EH (cell line): Measurements from ENCODE around the gene SYNGR1.
"Not testable (repeated sequence)": the region's sequence is repeated elsewhere in the genome, so short reads cannot be mapped to it uniquely, and the experiment has no call there.

Experiments used
- DNase-seq: peaks from one replicate; pipeline ENCODE4 v3.0.0-alpha.2; 2015; ENCODE audit warnings: low read depth

SYNGR1 gene

DNA sequence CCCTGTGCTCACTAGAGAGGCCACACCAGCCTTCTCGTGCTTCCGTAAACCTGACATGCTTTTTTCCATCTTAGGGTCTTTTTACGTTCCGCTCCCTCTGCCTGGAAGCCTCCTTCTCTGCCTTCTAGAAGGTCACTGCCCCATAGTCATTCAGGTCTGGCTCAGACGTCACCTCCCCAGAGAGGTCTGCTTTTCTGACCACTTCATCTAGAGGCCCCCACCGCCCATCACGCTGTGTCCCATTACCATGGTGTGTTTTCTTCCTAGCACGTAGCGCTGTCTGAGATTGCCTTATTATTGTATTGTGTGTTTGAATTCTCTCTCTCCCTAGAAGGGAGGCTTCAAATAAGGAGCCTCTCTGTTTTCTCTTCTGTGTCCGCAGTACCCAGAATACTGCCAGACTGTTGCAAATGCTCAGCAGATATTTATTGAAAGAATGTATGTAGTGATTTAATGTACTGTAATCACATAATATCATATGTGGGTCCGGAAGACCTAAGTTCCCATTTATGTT lies 59.8 kb downstream of the SYNGR1 start:
- DNase-seq = no peak

DNA sequence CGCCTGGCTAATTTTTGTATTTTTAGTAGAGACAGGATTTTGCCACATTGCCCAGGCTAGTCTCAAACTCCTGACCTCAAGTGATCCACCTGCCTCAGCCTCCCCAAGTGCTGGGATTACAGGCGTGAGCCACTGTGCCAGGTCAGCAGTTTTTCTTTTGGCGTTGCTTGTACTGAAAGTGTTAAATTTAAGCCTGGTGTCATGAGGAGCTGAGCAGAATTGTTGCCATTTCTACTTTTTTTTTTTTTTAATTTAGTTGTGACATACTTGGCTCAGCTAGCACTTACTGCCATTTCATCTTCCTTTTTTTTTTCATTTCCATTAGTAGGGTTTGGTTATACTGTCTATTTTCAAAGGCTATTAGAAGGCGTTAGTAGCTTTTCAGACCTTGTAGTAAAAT lies 60.5 kb downstream of the SYNGR1 start:
- no peak for DNase-seq

DNA sequence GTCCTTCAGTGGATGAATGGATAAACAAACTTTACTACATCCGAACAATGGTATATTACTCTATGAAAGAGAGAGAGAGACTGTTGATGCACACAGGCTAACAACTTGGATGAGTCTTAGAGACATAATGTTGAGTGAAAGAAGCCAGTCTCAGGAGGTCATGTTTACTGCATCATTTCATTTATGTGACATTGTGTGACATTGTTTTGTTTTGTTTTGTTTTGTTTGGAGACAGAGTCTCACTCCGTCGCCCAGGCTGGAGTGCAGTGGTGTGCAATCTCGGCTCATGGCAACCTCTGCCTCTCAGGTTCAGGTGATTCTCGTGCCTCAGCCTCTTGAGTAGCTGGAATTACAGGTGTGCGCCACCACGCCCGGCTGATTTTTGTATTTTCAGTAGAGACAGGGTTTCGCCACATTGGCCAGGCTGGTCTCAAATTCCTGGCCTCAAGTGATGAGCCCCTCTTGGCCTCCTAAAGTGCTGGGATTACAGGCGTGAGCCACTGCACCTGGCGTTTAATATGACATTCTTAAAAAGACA lies 62.1 kb downstream of the SYNGR1 start:
- not testable (repeated sequence) for DNase-seq

DNA sequence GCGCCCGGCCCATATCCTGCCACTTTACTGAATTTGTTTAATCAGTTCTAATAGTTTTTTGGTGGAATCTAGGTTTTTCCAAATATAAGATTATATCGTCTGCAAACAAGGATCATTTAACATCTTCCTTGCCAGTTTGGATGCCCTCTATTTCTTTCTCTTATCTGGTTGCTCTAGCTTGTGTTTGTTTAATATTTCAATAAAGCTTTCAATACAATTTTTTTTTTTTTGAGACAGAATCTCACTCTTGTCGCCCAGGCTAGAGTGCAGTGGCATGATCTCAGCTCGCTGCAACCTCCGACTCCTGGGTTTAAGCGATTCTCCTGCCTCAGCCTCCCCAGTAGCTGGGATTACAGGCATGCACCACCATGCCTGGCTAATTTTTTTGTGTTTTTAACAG lies 63.4 kb downstream of the SYNGR1 start:
- DNase-seq = not testable (repeated sequence)

DNA sequence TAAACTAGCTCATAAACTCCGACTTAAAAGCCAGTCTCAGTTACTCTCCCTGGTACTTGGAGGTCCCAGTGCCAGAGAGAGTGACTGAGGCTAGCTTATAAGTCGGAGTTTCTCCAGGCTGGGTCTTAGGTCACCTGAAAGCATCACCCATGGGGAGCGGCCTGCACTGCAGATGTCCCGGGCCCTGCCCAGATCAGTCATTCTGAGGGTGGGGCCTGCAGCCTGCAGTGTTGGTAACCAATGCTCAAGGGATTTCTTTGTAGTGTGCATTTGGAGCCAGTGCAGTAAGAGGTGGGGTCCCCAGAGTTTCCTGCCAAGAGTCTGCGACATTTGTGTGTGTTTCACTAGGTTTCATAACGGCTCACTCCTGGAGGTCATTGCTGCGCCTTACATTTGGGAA lies 64.6 kb downstream of the SYNGR1 start:
- no peak for DNase-seq

DNA sequence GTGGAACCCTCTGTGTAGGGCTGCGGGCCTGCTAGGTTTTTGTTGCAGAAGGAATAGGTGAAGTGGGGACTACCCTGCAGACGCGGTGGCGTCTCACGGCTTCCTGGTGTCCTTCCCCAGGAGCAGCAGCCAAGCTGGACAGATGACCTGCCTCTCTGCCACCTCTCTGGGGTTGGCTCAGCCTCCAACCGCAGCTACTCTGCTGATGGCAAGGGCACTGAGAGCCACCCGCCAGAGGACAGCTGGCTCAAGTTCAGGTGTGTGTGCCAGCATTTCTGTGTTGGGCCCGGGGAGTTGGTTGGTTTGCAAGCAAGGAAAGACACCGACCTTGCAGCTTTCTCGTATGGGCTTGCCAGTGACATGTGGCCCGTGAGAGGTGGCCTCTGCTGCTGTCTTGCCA lies 65.1 kb downstream of the SYNGR1 start:
- no peak for DNase-seq

DNA sequence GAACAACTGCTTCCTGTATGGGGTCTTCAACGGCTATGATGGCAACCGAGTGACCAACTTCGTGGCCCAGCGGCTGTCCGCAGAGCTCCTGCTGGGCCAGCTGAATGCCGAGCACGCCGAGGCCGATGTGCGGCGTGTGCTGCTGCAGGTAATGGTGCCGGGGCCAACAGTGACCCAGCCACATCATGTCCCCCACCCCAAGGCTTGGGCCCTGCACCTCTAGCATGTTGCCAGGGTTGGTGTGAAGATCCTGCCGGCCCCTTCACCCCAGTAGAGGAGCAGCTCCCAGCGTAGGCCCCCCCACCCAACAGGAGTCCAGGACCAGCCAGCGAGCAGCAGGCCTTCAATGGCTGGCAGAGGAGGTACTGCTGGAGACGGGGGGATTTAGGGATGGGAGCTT lies 65.7 kb downstream of the SYNGR1 start:
- DNase-seq = no peak

DNA sequence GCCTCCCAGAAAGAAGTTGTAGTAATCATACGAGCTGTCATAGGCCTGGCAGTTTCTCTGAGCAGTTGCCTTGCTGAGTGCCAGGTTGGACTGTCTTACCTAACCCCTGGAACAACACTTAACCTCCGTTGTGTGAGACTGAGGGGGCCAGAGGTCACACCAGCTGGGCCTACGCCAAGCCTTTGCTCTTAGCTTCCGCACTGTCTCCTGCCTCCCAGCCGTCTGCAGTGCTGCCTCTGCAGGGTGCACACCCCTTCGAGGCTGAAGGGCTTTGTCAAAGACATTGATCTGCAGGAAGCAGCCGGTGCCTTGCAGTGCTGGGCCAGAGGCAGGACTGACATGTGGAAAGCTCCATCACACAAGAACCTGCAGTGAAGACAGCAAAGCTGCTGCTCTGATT lies 66.5 kb downstream of the SYNGR1 start:
- DNase-seq = no peak

DNA sequence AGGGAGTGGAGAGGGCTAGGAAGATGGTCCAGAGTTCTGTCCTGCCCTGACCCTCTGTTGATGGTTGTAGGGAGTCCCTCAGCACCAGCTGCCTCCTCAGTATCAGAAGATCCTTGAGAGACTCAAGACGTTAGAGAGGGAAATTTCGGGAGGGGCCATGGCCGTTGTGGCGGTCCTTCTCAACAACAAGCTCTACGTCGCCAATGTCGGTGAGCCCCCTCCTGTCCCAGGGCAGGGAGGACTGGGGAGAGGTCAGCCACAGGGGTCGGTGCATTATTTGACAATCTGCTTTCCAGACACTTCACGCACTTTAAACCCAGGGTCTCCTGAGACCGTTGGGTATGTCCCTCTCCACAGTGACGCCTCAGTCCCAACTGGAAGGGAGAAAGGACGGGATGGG lies 67.8 kb downstream of the SYNGR1 start:
- no peak for DNase-seq

DNA sequence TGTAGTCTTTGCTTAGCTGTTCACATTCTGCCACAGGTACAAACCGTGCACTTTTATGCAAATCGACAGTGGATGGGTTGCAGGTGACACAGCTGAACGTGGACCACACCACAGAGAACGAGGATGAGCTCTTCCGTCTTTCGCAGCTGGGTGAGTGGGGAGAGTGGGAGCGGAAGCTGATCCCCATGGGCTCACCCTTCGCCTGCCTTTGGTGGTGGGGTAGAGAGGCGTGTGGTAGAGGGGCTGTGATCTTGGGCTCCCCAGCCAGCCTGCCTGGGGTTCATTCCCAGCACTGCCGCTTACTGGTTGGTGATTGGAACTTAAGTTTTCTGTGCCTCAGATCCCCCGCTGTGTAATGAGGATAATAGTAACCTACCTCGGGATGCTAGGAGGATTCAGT lies 68.9 kb downstream of the SYNGR1 start:
- no peak for DNase-seq

DNA sequence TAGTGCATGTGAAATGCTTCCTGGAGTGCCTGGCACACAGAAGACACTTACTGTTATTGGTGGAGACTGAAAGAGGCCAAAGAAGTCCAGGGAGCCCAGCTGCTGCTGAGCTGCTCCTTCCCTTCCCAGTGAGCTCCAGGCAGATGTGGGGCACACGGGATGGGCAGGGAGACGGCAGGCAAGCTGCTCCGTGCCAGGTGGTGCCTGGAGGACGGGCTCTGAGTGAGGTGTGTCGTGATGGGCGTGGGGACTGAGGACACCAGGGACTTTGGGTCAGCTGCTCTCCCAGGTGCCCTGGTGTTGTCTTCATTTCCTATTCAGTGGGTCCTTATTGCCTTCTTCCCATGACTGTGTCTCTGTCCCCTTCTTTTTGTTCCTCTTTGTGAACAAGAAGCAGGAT lies 69.3 kb downstream of the SYNGR1 start:
- DNase-seq = no peak

DNA sequence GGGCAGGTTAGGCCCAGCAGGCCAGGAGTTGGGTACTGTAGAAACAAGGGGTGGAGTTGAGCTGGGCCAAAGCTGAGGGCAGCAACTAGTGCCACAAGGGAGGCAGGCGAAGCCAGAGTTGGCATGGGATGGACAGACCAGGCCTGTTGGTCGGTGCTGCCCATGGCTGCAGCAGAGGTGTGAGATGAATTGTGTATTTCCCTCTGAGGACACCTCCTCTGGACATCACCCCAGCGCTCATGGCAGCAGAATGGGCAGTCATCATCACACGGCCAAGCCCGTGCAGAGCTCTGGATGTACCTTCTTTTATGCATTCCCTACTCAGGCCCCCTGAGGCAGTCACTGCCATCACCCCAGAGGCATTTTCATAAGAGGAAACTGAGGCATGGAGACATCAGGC lies 70.1 kb downstream of the SYNGR1 start:
- DNase-seq = no peak

DNA sequence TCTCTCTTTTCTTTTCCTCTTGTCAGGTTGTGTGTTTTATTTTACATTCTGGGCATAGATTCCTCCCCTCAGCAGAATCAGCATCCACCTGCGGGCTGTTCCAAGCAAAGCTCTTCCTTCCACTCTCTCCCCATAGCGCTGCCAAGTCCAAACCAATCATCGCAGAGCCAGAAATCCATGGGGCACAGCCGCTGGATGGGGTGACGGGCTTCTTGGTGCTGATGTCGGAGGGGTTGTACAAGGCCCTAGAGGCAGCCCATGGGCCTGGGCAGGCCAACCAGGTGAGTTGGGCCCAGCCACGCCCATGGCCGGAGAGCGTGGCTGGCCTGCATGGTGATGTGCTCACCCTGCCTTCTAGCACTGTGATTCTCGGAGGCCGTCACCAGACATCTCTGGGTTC lies 71.9 kb downstream of the SYNGR1 start:
- DNase-seq = no peak

DNA sequence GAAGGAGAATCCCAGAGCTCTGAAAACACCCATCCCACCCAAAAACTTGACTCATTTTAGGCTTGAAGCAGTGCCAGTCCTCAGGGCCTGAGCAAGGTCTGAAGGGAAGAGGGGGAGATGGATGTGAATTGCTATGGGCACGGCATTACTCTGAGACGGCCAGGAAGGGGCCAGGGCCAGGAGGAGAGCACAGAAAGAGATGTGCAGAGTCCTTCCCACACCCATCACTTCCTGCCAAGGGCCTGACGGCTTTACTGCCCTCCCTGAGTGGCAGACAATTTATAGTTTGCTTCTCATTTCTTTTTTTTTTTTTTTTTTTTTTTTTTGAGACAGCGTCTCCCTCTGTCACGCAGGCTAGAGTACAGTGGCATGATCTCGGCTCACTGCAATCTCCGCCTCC lies 72.3 kb downstream of the SYNGR1 start:
- DNase-seq = no peak

DNA sequence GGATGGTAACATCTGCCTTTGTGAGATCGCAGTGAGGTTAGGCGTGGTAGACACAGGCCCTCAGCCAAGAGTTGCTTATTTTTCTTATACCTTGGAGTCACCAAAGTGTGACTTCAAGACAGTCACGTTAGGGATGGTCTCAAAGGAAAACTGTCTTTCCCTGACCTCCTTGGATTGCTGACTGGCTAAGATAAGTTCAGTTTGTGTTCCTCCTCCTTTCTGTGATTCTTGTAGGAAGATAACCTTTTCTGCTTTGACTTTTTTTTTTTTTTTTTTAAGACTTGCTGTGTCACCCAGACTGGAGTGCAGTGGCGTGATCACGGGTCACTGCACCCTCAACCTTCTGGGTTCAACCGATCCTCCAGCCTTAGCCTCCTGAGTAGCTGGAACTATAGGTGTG lies 72.9 kb downstream of the SYNGR1 start:
- no peak for DNase-seq

DNA sequence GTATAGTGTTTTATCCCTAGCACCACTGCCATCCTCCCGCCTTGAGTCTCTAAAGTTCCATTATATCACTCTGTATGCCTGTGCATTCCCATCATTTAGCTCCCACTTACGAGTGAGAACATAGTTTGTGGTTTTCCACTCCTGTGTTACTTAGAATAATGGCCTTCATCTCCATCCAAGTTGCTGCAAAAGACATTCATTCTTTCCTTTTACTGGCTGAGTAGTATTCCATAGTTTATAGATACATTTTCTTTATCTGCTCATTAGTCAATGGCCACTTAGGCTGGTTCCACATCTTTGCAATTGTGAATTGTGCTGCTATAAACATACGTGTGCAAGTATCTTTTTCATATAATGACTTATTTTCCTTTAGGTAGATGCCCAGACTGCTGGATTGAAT lies 74.2 kb downstream of the SYNGR1 start:
- no peak for DNase-seq

DNA sequence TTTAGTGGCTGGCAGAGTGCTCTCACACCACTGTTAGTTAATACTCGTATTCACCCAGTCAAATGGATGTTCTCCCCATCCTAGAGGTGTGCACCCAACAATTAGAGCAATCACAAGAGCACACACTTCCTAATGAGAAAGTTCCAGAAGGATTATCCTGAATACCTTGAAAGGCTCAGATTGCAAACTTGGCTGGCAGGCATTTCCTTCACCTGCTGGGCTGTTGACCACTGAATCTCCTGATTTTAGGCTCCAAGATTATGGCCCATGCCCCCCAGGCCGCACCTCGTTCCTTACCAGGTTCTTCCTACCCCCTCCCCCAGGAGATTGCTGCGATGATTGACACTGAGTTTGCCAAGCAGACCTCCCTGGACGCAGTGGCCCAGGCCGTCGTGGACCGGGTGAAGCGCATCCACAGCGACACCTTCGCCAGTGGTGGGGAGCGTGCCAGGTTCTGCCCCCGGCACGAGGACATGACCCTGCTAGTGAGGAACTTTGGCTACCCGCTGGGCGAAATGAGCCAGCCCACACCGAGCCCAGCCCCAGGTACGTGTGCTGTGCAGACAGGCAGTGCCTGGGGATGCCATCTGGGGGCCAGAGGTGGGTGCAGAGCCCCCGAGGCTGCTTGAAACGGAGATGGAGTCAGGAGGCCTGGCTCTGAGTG lies 76.7 kb downstream of the SYNGR1 start:
- DNase-seq = no peak

DNA sequence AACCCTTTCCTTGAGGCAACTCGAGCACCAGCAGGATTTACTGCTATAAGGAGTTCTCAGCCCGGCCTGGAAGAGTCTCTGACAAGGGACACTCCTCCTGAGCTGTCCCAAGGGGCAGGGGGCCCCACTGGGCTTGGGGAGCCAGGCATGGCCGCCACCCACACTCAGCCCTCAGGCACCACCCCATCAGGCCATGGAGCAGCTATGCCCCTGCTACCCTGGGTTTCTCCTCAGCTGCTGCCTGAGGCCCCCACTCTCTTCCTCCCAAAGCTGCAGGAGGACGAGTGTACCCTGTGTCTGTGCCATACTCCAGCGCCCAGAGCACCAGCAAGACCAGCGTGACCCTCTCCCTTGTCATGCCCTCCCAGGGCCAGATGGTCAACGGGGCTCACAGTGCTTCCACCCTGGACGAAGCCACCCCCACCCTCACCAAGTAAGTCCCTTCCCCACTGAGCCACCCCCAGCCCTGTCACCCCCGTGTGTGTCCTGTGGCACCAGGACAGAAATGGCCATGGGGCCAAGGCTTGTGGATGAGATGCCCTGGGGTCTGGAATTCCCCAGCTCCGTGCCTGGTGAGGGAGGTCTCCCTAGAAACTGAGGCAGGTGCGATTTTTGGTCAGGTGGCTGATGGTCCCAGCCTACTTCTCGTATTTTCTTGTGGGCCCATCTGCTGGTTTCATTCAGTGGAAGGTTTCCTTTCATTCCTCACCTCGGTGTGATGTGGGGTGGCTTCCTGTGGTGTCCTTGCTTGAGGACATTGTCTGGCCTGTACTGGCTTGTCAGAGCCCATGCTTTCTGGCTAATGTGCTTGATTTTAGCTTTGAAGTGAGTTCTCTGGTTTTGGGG lies 78.2 kb downstream of the SYNGR1 start:
- no peak for DNase-seq

DNA sequence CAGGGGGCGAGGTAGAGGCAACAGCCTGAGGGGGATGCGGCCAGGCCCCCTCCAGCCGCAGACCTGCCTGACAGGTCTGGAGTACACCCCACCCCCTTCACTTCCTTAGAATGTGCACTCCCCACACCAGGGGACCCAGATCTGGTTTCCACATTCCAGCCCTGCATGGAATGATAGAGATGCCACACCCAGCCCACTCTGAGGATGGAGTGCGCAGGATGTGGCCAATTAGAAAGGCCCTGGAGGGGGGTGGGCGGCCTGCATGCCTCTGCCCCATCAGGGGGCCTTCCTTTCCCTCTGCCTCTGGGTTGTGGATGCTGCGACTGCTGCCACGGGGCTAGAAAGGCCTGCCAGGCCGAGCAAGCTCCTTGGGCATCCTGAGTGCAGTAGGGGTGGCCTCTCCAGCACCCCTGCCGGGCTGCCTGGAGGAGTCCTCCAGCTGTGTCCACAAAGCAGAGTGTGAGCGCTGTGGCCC lies 78.8 kb downstream of the SYNGR1 start:
- peak; percentile 83 for DNase-seq

DNA sequence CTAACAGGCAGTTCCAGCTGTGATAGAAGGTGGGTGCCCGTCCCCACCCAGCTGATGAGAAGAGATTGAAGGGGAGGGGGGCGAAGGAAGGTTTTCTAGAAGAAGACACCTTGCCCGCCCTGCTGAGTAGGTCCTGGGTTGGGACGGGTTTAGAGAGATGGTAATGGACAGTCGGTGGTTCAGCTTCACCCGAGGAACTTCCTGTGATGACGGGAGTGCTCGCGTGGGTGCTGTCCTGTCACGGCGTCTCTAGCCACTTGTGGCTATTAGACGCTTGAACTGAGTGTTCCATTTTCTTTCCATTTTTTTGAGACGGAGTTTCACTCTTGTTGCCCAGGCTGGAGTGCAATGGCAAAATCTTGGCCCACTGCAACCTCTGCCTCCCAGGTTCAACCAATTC lies 79.4 kb downstream of the SYNGR1 start:
- no peak for DNase-seq

DNA sequence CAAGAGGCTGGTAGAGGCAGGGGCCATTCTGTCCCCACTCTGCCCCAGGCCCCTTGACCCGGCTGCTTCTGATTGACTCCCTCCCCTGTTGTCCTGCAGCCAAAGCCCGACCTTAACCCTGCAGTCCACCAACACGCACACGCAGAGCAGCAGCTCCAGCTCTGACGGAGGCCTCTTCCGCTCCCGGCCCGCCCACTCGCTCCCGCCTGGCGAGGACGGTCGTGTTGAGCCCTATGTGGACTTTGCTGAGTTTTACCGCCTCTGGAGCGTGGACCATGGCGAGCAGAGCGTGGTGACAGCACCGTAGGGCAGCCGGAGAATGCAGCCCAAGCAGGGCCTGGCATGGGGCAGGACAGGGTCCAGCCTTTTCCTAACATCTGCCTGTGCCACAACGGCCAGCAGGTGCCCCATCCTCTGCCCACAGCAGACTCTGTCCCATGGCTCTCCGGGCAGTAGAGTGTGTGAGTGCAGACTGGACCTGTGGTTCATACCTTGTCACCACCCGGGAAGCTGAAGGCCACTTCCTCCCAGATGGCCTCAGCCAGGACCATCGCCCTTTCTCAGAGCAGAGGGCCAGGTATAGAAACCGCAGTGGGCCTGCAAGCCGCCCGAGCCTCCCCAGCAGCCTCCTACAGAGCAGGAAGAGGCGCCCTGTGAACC lies 80.3 kb downstream of the SYNGR1 start:
- no peak for DNase-seq

DNA sequence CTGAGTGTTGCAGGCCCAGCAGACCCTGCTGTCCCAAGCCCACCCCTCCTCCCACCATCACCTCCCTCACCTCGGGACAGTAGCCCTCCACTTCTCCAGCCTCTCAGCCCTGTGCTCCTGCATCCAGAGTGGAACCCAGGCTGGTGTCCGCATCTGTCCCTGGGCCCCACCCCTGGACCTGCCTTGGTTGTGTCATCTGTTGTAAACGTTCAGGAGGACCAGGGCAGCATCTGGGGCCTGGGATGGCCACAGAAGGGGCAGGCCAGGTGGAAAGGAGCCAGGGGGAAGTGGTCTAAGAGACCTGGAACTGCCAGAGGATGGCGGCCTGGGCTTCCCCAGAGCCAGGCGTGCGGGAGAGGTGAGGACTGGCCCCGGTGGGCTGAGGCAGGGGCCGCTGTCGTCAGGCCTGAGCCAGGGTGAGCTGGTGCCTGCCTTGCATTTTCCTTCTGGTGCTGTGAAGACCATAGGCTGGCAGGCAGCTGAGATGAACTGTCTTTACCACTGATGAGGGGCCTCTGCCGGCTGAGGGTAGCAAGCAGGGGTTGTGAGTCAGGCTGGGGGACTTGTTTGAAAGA lies 80.9 kb downstream of the SYNGR1 start:
- DNase-seq = no peak
